HG03095 (cell line): Measurements from ENCODE around the gene HOXB4.

Source experiments
- ATAC-seq: cut with Tn5 transposase; IDR thresholded peaks from one replicate; pipeline ENCODE4 v1.9.1; 2021; ENCODE audit warnings: moderate library complexity; ENCODE audit not compliant: unreplicated experiment

HOXB4 gene

GRCh38 chr17:48561884-48562810 lies 16.0 kb downstream of the HOXB4 start:
- ATAC-seq = no peak

- ATAC-seq = no peak
These were observed 18.0 kb downstream of the HOXB4 start for GRCh38 chr17:48559840-48560817.

GRCh38 chr17:48559122-48559839 lies 18.9 kb downstream of the HOXB4 start:
- no peak for ATAC-seq

- ATAC-seq = no peak
These were observed 19.4 kb downstream of the HOXB4 start for GRCh38 chr17:48558831-48559121.

- ATAC-seq = no peak
These were observed 19.9 kb downstream of the HOXB4 start for GRCh38 chr17:48558057-48558830.

- ATAC-seq = no peak
These were observed 21.4 kb downstream of the HOXB4 start for GRCh38 chr17:48556576-48557401.

GRCh38 chr17:48556229-48556575 lies 21.9 kb downstream of the HOXB4 start:
- ATAC-seq = no peak

GRCh38 chr17:48555258-48556228 lies 22.6 kb downstream of the HOXB4 start:
- no peak for ATAC-seq

- ATAC-seq = no peak
These were observed 23.5 kb downstream of the HOXB4 start for GRCh38 chr17:48554412-48555257.

GRCh38 chr17:48553826-48554225 lies 24.3 kb downstream of the HOXB4 start:
- no peak for ATAC-seq

- no peak for ATAC-seq
These were observed 25.0 kb downstream of the HOXB4 start for GRCh38 chr17:48553190-48553547.

- no peak for ATAC-seq
These were observed 25.5 kb downstream of the HOXB4 start for GRCh38 chr17:48552466-48553189.

GRCh38 chr17:48551596-48552465 lies 26.3 kb downstream of the HOXB4 start:
- no peak for ATAC-seq

GRCh38 chr17:48551214-48551555 lies 27.0 kb downstream of the HOXB4 start:
- no peak for ATAC-seq

- no peak for ATAC-seq
These were observed 27.5 kb downstream of the HOXB4 start for GRCh38 chr17:48550502-48551213.
